B cell (primary cell): ENCODE measurements around the gene CCBE1. TPM values are rescaled to one million over a fixed set of nuclear protein-coding genes. Genes with fewer than 3 reads are reported as not detected.

Source experiments
- ATAC-seq: fragments of 200-7000 bp; cut with Tn5 transposase; one replicate; pipeline ENCODE4 v1.10.0; 2021; ENCODE audit warnings: low read depth, mild to moderate bottlenecking, moderate number of reproducible peaks, moderate library complexity
- CTCF ChIA-PET: fragments of 350-600 bp; sonication (Branson Sonifier 250); formaldehyde crosslinking; loops from one replicate; lab custom pipeline; 2021; ENCODE audit warnings: antibody characterized with exemption, inconsistent platforms; lab: Charles Lee
- POLR2A ChIA-PET: fragments of 350-600 bp; sonication (Branson Sonifier 250); formaldehyde crosslinking; loops from one replicate; lab custom pipeline; 2021; ENCODE audit warnings: antibody characterized with exemption; lab: Charles Lee
- DNase-seq: peaks from one replicate; pipeline ENCODE4 v3.0.0; 2013
- H2AFZ ChIP-seq: 2 replicates; pipeline ENCODE4 v1.6.1; 2012; ENCODE audit warnings: mild to moderate bottlenecking, low read depth, low read length; ENCODE audit not compliant: insufficient read depth, poor library complexity, severe bottlenecking
- H3K27ac ChIP-seq, 2 donors: 1 replicate in 1 of 2; 2 replicates in 1 of 2; pipeline ENCODE4 v1.5.1; 2012 to 2013; ENCODE audit warnings: low read length in 2 of 2, mild to moderate bottlenecking in 2 of 2, moderate library complexity in 1 of 2
- H3K27me3 ChIP-seq, 4 experiments: fragments of 200-600 bp in 1 of 4; sonication (generic) in 1 of 4; replicated peaks in 1 of 4; 1 replicate in 2 of 4; 2 replicates in 2 of 4; pipeline versions ENCODE4 v1.6.1 to v1.7.0; 2013 to 2016; ENCODE audit warnings: low read length in 3 of 4, mild to moderate bottlenecking in 2 of 4, mixed read lengths in 1 of 4, moderate library complexity in 1 of 4; ENCODE audit not compliant: insufficient read depth in 4 of 4, control insufficient read depth in 3 of 4; ENCODE audit errors: control extremely low read depth in 1 of 4
- H3K36me3 ChIP-seq, 2 experiments: replicated peaks in 1 of 2; 1 replicate in 1 of 2; 2 replicates in 1 of 2; pipeline versions ENCODE4 v1.6.1 to v1.7.1; 2013; ENCODE audit warnings: low read length in 1 of 2; ENCODE audit not compliant: insufficient read depth in 2 of 2, control insufficient read depth in 1 of 2; ENCODE audit errors: control extremely low read depth in 1 of 2, extremely low read depth in 1 of 2
- H3K4me1 ChIP-seq, 2 donors: fragments of 200-600 bp in 1 of 2; sonication (generic) in 1 of 2; 1 replicate in 1 of 2; 2 replicates in 1 of 2; pipeline versions ENCODE4 v1.5.1 to v1.6.1; 2013 to 2017; ENCODE audit warnings: low read length in 2 of 2; ENCODE audit not compliant: control insufficient read depth in 2 of 2, insufficient read depth in 2 of 2
- H3K4me2 ChIP-seq: replicated peaks from 2 replicates; pipeline ENCODE3; 2012; ENCODE audit warnings: mild to moderate bottlenecking, low read depth, low read length; ENCODE audit not compliant: poor library complexity, severe bottlenecking
- H3K4me3 ChIP-seq, 5 experiments: fragments of 200-600 bp in 1 of 5; sonication (generic) in 1 of 5; 1 replicate in 3 of 5; 2 replicates in 2 of 5; pipeline versions ENCODE4 v1.5.1 to v1.7.0; 2011 to 2016; ENCODE audit warnings: low read length in 4 of 5, mild to moderate bottlenecking in 4 of 5, low read depth in 2 of 5, control low read depth in 1 of 5, moderate library complexity in 1 of 5; ENCODE audit not compliant: insufficient read depth in 1 of 5; ENCODE audit errors: control extremely low read depth in 1 of 5, extremely low read depth in 1 of 5
- H3K79me2 ChIP-seq: fragments of 200-600 bp; sonication (generic); one replicate; pipeline ENCODE4 v1.6.0; 2016; ENCODE audit warnings: low read length; ENCODE audit not compliant: control insufficient read depth, insufficient read depth
- H3K9ac ChIP-seq: fragments of 200-600 bp; sonication (generic); 2 replicates; pipeline ENCODE4 v1.6.1; 2017; ENCODE audit warnings: mild to moderate bottlenecking, low read length, moderate library complexity
- H3K9me3 ChIP-seq, 3 donors: one replicate each; pipeline versions ENCODE4 v1.6.1 to v1.7.1; 2013; ENCODE audit warnings: low read length in 2 of 3; ENCODE audit not compliant: control insufficient read depth in 2 of 3, insufficient read depth in 1 of 3; ENCODE audit errors: control extremely low read depth in 1 of 3
- H4K20me1 ChIP-seq: 2 replicates; pipeline ENCODE4 v1.6.0; 2012; ENCODE audit warnings: mild to moderate bottlenecking, low read length; ENCODE audit not compliant: insufficient read depth, control insufficient read depth, poor library complexity, severe bottlenecking
- H3K27ac Mint-ChIP-seq: one replicate; pipeline ENCODE4 v1.8.0; 2021; ENCODE audit warnings: mixed read lengths
- H3K27me3 Mint-ChIP-seq: one replicate; pipeline ENCODE4 v1.8.0; 2021; ENCODE audit warnings: mixed read lengths
- H3K4me1 Mint-ChIP-seq: one replicate; pipeline ENCODE4 v1.8.0; 2021; ENCODE audit warnings: mixed read lengths
- H3K4me3 Mint-ChIP-seq: one replicate; pipeline ENCODE4 v1.8.0; 2021; ENCODE audit warnings: mixed read lengths
- H3K9me3 Mint-ChIP-seq: one replicate; pipeline ENCODE4 v1.8.0; 2022; ENCODE audit warnings: mixed read lengths; ENCODE audit not compliant: insufficient read depth
- CTCF ChIP-seq: fragments of 200-600 bp; IDR thresholded peaks from one replicate; pipeline ENCODE4 v1.8.0; 2022; ENCODE audit warnings: antibody characterized with exemption, mild to moderate bottlenecking
- EZH2 ChIP-seq: IDR thresholded peaks from 2 replicates; pipeline ENCODE4 v1.6.1; 2012; ENCODE audit warnings: borderline replicate concordance, low read depth, mild to moderate bottlenecking, moderate library complexity, low read length; ENCODE audit not compliant: insufficient read depth, poor library complexity, severe bottlenecking
- WGBS: methylation state at CpG from one replicate; pipeline ENCODE4 v1.1.5; 2013; ENCODE audit warnings: missing lambda C conversion rate; ENCODE audit not compliant: insufficient coverage; 5-methylcytosine and 5-hydroxymethylcytosine counted together
- intact Hi-C: fragments of 100-400 bp; cut with micrococcal nuclease; formaldehyde crosslinking; loops from one replicate; pipeline ENCODE4 v1.10.0; 2022
- polyA plus RNA-seq: library from polyadenylated mRNA; depleted of rRNA; stranded (reverse); fragments of >200 nt; gene quantifications from 2 replicates; pipeline ENCODE4 v1.2.3, GENCODE V29; 2012
- total RNA-seq, 2 donors: library from RNA; stranded (reverse); fragments of 120-200 nt in 1 of 2; gene quantifications; 1 replicate in 1 of 2; 2 replicates in 1 of 2; pipeline versions ENCODE4 v1.2.3 to v1.2.4, GENCODE V29; 2013 to 2022

CCBE1 gene
- total and polyA plus RNA-seq, 2 donors (not counting 1 experiment from before 2014, with no cell fraction given): not detected

GRCh38 chr18:59386909-59387686, 310.1 kb downstream of the CCBE1 start:
- Mint-ChIP-seq H3K4me3 (no peak overlapping the region), H3K4me1 (no peaks in the 10 kb centered on the region), H3K9me3 (no peaks in the 10 kb centered on the region), H3K27me3 (peaks cover 9% of the 10 kb centered on the region), H3K27ac (no peak overlapping the region)
- DNase-seq: no peak
- Histone ChIP-seq H3K4me1 (no peaks in the 10 kb centered on the region), H3K4me2 (no peak overlapping the region), H3K36me3 (no peaks in the 10 kb centered on the region), H4K20me1 (no peaks in the 10 kb centered on the region), H3K9me3 (no peaks in the 10 kb centered on the region), H3K9ac (no peak overlapping the region), H2AFZ (no peak overlapping the region), H3K79me2 (no peaks in the 10 kb centered on the region), H3K27me3 (no peaks in the 10 kb centered on the region), H3K4me3 (no peak overlapping the region), H3K27ac (no peak overlapping the region)
- intact Hi-C loops: no loop called here
- POLR2A ChIA-PET: no interaction called here
- no peak for ATAC-seq
- TF ChIP-seq CTCF (no peak), EZH2 (no peak)
- WGBS: 100% methylated on average over 4 of the region's 8 CpGs
- CTCF ChIA-PET: interaction anchor here (1.1 to 1.2 kb wide), 2 partner anchors 11 to 13 kb away, joined by 3 to 5 read pairs; no protein-coding TSS in a partner anchor

GRCh38 chr18:59385191-59385590, 312.0 kb downstream of the CCBE1 start:
- Mint-ChIP-seq H3K4me3 (no peak overlapping the region), H3K27me3 (peaks cover 12% of the 10 kb centered on the region), H3K27ac (no peak overlapping the region), H3K4me1 (no peaks in the 10 kb centered on the region), H3K9me3 (no peaks in the 10 kb centered on the region)
- no peak overlapping the region for H2AFZ ChIP-seq
- ChIA-PET POLR2A (no interaction called here), CTCF (no interaction called here)
- no peak for TF ChIP-seq EZH2
- TF ChIP-seq CTCF: no peak
- H3K4me1 ChIP-seq: no peaks in the 10 kb centered on the region
- H3K36me3 ChIP-seq: no peaks in the 10 kb centered on the region
- no peaks in the 10 kb centered on the region for H4K20me1 ChIP-seq
- no peak for DNase-seq
- H3K4me2 ChIP-seq: no peak overlapping the region
- 82% methylated on average over 4 of the region's 4 CpGs for WGBS
- no peak overlapping the region for H3K4me3 ChIP-seq
- H3K9ac ChIP-seq: no peak overlapping the region
- no peak overlapping the region for H3K27ac ChIP-seq
- ATAC-seq: no peak
- no peaks in the 10 kb centered on the region for H3K27me3 ChIP-seq
- H3K9me3 ChIP-seq: no peaks in the 10 kb centered on the region
- intact Hi-C loops: no loop called here
- H3K79me2 ChIP-seq: no peaks in the 10 kb centered on the region
